ENCODE data around the gene FOXN4. TPM values are rescaled to one million over a fixed set of nuclear protein-coding genes. Genes with fewer than 3 reads are reported as not detected.

Gene FOXN4
- total RNA-seq, 1 experiment from 2014 or later, result 0.52 TPM

DNA sequence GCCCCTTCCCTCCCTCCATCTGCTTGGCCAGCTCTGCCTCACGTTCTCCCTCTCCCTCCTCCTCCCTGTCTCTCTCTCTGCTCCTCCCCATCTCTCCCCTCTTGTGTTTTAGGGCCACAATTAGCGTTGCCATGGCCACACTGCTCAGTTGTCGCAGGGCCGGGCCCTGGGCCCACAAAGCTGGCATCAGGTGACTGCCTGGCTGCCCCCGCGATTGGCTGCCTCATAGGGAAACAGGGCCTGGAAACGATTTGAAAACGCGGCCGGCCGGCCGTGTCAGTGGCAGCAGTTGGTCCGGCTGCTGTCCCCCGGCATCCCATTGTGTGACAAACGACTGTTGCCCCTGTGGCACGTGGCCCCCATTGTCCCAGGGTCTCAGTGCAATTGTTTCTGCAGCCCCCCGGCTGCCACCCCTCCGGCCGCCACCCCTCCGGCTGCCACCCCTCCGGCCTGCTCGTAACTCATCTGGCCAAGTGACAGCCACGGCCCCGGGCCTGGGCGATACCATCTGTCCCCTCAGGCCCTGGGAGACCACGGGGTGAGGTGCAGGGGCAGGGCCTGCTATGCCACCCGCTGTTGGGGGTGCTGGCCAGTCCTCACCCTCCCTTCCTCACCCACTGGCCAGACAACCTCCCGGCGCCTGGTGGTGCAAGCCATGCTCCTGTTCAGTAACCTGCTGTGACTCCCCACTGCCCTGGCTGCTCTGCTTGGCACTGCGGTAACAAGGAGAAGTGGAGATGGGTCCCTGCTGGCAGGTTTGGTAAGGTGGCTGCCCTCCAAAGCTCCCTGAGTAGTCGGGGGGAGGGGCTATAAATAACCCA is 17.4 kb downstream of the FOXN4 start:
- Histone ChIP-seq H3K4me2 (ENCODE audit: low read length) (no peak overlapping the region), H3K4me3 (replicated peaks in 1 of 2; ENCODE audit: low read depth in 1 of 2, low read length in 2 of 2) (no peak overlapping the region), H3K36me3 (ENCODE audit: control insufficient read depth in 1 of 2, insufficient read depth in 2 of 2, low read length in 2 of 2) (no peaks in the 10 kb centered on the region), H3K27ac (ENCODE audit: low read depth, low read length) (no peak overlapping the region), H3K79me2 (ENCODE audit: insufficient read depth, low read length) (no peaks in the 10 kb centered on the region), H3K9ac (ENCODE audit: low read length) (no peak overlapping the region), H4K20me1 (ENCODE audit: insufficient read depth) (no peaks in the 10 kb centered on the region), H3K9me2 (ENCODE audit: insufficient read depth) (no peaks in the 10 kb centered on the region), H2AFZ (ENCODE audit: low read depth, low read length, poor library complexity, severe bottlenecking) (no peak overlapping the region), H3K4me1 (ENCODE audit: control insufficient read depth in 1 of 2, insufficient read depth in 2 of 2, low read length in 2 of 2) (no peaks in the 10 kb centered on the region), H3K9me3 (ENCODE audit: control insufficient read depth in 1 of 2, insufficient read depth in 1 of 2, low read depth in 1 of 2, low read length in 2 of 2) (no peaks in the 10 kb centered on the region), H3K27me3 (ENCODE audit: insufficient read depth, low read length) (no peaks in the 10 kb centered on the region)
- ChIA-PET RAD21 (ENCODE audit: low non-redundant PET in 1 of 2, low total read pairs in 2 of 2, uncharacterized antibody in 2 of 2, unreplicated experiment in 2 of 2) (no interaction called here), POLR2A (no interaction called here), CTCF (no interaction called here)
- no peak for TF ChIP-seq FOSL1 (IDR thresholded peaks at IDR 0.05; ENCODE audit: low read depth)
- no peak for TF ChIP-seq SP1 (IDR thresholded peaks at IDR 0.05; ENCODE audit: low read depth)
- no peak for TF ChIP-seq ZNF274 (IDR thresholded peaks at IDR 0.05; ENCODE audit: low read depth, low read length)
- TF ChIP-seq, protein P1, sequence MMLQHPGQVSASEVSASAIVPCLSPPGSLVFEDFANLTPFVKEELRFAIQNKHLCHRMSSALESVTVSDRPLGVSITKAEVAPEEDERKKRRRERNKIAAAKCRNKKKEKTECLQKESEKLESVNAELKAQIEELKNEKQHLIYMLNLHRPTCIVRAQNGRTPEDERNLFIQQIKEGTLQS (IDR thresholded peaks at IDR 0.05), result no peak
- TF ChIP-seq EZH2phosphoT487 (IDR thresholded peaks at IDR 0.05; ENCODE audit: borderline replicate concordance), result no peak
- no peak for TF ChIP-seq ZFX (IDR thresholded peaks at IDR 0.05)
- TF ChIP-seq POLR2A (IDR thresholded peaks at IDR 0.05; ENCODE audit: borderline replicate concordance, extremely low read depth, insufficient read depth, insufficient read length), result no peak
- no peak for TF ChIP-seq CBX3 (IDR thresholded peaks at IDR 0.05; ENCODE audit: low read depth)
- TF ChIP-seq, protein P2, sequence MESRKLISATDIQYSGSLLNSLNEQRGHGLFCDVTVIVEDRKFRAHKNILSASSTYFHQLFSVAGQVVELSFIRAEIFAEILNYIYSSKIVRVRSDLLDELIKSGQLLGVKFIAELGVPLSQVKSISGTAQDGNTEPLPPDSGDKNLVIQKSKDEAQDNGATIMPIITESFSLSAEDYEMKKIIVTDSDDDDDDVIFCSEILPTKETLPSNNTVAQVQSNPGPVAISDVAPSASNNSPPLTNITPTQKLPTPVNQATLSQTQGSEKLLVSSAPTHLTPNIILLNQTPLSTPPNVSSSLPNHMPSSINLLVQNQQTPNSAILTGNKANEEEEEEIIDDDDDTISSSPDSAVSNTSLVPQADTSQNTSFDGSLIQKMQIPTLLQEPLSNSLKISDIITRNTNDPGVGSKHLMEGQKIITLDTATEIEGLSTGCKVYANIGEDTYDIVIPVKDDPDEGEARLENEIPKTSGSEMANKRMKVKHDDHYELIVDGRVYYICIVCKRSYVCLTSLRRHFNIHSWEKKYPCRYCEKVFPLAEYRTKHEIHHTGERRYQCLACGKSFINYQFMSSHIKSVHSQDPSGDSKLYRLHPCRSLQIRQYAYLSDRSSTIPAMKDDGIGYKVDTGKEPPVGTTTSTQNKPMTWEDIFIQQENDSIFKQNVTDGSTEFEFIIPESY (IDR thresholded peaks at IDR 0.05; ENCODE audit: extremely low read depth, insufficient replicate concordance, low read length), result no peak
- no peak for TF ChIP-seq EGR1 (IDR thresholded peaks at IDR 0.05; ENCODE audit: low read depth)
- TF ChIP-seq SIN3A (IDR thresholded peaks at IDR 0.05; ENCODE audit: low read depth), result no peak
- TF ChIP-seq, protein P3, sequence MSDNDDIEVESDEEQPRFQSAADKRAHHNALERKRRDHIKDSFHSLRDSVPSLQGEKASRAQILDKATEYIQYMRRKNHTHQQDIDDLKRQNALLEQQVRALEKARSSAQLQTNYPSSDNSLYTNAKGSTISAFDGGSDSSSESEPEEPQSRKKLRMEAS (IDR thresholded peaks at IDR 0.05), result no peak
- no peak for TF ChIP-seq POLR2AphosphoS5 (IDR thresholded peaks at IDR 0.05; ENCODE audit: low read depth, low read length)
- no peak for TF ChIP-seq ELF1 (IDR thresholded peaks at IDR 0.05; ENCODE audit: borderline replicate concordance, low read depth)
- TF ChIP-seq EZH2 (IDR thresholded peaks at IDR 0.05), result no peak
- no peak for TF ChIP-seq JUND (IDR thresholded peaks at IDR 0.05)
- no peak for TF ChIP-seq CEBPB (IDR thresholded peaks at IDR 0.05; ENCODE audit: low read depth)
- TF ChIP-seq, protein P4, sequence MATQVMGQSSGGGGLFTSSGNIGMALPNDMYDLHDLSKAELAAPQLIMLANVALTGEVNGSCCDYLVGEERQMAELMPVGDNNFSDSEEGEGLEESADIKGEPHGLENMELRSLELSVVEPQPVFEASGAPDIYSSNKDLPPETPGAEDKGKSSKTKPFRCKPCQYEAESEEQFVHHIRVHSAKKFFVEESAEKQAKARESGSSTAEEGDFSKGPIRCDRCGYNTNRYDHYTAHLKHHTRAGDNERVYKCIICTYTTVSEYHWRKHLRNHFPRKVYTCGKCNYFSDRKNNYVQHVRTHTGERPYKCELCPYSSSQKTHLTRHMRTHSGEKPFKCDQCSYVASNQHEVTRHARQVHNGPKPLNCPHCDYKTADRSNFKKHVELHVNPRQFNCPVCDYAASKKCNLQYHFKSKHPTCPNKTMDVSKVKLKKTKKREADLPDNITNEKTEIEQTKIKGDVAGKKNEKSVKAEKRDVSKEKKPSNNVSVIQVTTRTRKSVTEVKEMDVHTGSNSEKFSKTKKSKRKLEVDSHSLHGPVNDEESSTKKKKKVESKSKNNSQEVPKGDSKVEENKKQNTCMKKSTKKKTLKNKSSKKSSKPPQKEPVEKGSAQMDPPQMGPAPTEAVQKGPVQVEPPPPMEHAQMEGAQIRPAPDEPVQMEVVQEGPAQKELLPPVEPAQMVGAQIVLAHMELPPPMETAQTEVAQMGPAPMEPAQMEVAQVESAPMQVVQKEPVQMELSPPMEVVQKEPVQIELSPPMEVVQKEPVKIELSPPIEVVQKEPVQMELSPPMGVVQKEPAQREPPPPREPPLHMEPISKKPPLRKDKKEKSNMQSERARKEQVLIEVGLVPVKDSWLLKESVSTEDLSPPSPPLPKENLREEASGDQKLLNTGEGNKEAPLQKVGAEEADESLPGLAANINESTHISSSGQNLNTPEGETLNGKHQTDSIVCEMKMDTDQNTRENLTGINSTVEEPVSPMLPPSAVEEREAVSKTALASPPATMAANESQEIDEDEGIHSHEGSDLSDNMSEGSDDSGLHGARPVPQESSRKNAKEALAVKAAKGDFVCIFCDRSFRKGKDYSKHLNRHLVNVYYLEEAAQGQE (IDR thresholded peaks at IDR 0.05; ENCODE audit: low read depth), result no peak
- no peak for TF ChIP-seq YY1 (IDR thresholded peaks at IDR 0.05; ENCODE audit: extremely low read depth, insufficient replicate concordance, low read depth, low read length)
- no peak for TF ChIP-seq RAD21 (IDR thresholded peaks at IDR 0.05; ENCODE audit: low read depth)
- ATAC-seq (no peak), DNase-seq (ENCODE audit: low read depth, low spot score) (no peak)
- intact Hi-C loops (cut with micrococcal nuclease), result no loop called here
- no TSS peak for BruUV-seq (replicated peaks)

Measured in HCT116 (cell line).